Activated CD4-positive, CD25-positive, alpha-beta regulatory T cell (primary cell): ENCODE measurements around the gene CYSTM1.

ENCODE experiments used
- DNase-seq, 4 experiments: peaks; one replicate each; lab custom pipeline; 2025; lab: John Stamatoyannopoulos, UW

The CYSTM1 gene, protein sequence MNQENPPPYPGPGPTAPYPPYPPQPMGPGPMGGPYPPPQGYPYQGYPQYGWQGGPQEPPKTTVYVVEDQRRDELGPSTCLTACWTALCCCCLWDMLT

DNA sequence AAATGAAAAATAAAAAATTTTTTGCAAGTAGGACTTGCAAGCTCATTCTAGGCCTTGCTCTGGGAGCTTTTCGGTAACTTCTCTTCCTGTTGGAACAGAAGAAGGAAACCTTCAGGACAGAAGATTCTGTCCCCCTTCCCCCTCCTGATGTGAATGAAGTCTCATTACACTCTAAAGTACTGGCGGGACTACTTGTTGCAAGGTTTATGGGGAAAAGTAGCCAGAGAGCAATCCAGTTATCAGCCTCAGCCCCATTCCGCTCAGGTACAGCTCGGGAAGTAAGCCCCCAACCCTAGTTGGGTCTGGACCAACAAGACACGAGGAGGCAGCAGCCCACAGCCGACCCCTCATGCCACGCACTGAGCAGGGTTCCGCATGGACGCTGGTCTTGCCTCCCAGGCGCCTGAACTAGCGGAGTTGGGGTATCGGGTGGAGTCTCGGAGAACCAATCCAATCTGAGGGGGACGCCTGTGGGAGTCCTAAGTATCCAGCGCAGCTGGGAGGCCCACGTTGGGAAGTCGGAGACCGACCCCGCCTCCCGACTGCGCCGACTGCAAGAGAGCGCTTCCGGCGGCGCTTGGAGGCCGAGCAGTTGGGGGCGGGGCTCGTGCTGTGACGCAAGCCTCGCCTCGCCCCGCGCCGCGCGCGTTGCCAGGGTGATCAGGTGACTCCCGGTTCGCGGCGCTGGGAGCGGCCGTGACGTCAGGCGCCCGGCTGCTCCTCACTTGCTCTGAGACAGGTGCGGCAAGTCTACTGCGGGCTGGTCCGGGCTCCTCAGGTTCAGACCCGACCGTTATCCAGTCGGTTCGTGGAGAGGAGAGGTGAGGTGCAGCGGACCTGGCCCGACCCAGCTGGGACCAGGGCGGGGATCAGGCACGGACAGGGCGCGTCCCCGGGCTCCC lies at the start of gene CYSTM1:
Gene CYSTM1, plus strand, starts transcription at position 724 of the 902 bp plus-strand sequence. CDS start 19,278 bp downstream, outside the sequence.
- DNase-seq = peak; percentile 78 to 93 (median 88)

DNA sequence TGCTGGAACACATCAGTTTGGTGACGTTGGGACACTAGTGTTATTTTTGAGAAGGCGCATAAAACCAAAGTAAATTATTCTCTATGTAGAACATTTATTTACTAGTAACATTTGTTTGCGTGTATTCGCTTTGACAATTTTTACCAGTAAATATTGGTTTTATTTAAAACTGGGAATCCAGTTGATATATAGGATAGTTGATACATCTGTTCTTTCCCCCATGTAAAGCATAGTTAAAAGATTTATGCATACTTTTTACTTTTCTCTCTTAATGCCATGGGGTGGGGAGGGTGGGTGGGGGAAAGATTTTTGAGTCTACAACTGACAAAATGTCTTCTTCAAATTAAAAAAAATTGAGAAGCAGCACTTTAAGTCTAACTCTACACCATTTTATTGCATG lies 49.4 kb upstream of the CYSTM1 start, which contains the start of gene IGIP:
Gene IGIP, plus strand, starts transcription at position 301 of the 400 bp plus-strand sequence. CDS start 2,540 bp downstream, outside the sequence.
- no peak for DNase-seq

DNA sequence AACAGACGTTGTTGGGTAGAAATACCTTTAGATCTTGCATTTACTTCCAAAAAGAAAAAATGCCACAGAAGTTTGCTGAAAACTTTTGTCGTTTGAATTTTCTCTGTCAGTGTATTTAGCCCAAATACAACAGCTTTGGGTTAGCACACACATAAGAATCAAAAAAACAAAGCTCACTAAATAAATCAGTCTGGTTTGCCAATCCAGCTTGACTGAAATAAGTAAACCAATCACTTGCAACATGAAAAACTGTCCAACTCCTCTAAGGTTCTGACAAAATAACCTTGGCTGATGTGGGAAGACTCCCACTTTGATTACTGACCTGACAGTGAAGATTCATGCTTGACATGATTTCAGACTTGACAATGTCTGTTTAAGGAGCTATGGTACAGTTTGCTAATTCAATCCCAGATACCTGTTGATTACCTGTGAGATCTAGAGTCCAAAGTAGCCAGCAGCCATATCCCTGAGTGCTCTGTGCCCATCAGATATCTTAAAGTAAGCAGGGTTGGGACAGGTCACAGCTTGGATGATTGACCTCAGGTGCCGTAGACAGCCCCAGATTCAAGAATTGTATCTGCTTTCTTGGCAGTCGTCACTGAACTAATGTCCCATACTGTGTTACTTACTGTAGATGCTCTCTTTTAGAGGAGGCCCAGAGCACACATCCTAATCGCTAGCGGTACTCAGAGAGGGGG lies 48.5 kb upstream of the CYSTM1 start:
- DNase-seq = no peak

DNA sequence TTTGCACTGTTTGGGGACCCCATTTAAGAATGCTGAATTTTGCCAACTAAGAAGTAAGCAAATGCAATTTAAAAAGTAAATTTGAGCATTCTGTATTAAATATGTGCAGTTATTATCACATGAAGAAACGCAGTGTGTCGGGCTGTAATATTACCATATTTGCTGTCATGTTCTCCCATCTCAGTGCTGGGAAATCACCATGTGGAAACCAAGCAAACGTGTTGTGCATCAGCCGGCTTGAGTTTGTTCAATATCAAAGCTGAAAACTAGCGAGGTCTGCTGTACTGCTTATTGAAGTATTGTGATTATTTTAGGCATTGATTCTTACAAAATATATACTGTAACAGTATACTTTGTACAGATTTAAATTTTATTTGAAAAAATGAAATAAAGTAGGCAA lies 46.6 kb upstream of the CYSTM1 start:
- no peak for DNase-seq

DNA sequence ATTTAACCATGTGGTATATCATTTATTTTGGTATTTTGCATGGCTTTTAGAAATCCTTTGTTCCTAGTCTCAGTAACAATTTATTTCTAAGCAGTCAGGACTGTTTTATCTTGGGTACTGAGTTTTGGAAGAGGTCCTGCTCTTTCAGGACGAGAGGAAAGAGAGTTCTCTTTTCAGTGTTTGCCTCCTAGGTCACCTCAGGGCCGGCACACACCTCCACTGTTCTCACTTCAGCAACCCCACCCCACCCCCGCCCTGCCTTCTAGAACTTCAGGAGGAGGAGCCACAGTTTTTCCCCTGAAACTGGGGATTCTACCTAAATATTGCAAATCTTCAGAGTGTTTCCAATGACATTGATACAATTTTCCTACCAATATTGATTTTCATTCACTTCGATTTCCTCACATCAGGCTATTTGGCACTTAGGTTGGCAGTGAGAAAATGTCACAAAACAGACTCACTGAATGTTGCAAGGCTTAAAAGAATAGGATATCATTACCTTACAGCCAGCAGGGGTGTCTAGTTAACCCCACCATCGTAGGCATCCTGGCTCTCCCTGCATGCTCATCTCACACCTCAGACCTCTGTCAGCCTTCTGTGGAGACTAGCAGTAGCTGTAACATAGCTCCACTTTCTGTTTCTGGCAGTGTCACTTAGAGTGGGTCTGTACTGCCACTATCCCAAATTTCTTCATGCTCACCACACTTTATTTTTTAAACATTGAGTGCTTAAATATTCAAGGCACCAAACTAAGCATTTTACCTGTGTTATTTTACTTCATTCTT lies 43.8 kb upstream of the CYSTM1 start:
- no peak for DNase-seq

DNA sequence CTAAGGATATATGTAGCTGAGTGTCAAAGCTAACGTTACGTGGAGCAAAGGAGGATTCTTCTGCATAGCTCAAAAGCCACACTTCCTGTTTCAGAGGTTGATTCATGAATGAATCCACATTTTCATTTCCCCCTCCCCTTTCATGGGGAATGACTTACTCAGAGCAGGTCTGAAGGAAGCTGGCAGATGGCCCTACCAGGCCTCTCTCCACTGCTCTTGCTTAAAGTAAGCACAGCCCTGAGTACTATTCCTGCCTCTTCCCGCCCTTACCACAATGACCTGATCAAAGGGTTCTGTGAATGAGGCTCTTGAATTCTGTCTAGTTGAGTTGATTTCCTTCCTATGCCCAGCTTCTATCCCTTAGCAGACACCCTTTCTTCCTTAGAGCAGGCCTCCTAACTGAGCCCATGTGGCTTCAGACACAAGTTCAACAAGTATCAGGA lies 43.0 kb upstream of the CYSTM1 start:
- DNase-seq = no peak

DNA sequence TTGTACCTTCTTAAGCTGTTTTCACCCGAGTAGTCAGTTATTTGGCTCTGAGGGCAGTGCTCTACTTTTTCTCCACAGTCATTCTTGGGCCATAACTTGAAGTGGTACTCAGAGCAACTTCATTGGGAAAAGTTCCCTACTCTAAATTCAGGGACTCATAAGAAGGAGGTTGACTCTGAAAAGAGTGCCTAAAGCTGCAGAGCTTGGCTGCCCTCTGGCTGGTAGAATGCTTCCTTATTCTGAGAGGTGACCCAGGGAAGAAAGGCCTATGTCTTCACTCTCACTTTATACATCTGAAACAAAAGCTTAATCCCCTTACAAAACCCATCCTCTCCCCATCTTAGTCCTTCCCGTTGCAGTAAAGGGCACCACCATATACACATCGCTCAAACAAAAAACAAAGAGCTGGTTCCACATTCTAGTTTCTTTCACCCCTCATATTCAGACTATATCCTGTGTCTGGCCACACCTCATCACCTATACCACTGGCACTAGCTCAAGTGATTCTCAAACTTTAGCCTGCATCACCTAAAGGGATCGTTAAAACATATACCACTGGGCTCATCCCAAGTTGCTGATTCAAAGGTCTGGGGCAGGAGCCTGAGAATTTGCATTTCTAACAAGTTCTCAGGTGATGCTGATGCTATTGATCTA lies 41.3 kb upstream of the CYSTM1 start:
- no peak for DNase-seq

DNA sequence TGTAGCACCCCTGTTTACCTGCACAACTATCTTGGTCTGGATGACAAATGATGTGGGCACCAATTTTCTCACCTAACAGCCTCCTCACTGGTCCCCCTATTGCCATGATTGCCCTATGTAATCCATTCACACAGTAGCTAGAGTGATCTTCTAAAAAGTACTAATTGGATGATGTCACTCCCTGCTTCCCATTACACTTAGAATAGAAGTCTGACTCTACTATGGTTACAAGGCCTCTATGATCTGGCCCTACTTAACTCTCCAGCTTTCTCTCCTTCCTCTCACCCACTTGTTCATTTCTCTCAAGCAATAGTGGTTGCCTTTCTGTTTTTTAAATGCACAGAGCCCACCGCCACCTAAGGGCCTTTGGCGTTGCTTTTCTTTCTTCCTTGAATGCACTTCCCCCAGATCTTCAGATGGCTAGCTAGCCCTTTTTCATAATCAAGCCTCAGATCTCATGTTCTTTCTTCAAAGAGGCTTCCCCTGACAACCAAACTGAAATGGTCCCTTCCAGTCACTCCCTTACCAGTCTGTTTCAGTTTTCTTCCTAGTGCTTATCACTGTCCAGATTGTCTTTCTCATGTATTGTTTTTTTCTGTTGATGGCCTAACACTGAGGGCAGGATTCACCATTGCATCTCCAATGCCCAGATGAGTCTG lies 40.6 kb upstream of the CYSTM1 start:
- no peak for DNase-seq

DNA sequence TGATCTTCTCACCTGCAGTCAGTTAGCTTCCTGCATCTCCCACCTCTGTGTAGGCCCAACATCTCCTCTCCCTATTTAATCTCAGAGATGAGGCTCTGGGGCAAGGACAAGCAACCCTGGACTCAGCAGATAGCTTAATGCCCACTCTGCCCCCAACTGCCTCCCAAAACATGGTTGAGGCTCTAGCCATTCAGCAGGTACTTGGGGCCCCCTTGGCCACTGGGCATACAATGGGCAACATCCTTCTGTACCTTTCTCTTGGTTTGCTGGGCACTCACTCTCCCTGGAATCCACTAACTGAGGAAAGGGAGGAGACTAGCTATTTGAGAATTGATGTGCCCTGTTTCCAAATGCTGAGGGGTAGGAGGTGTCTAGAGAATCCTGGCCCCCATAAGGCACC lies 39.9 kb upstream of the CYSTM1 start:
- no peak for DNase-seq

DNA sequence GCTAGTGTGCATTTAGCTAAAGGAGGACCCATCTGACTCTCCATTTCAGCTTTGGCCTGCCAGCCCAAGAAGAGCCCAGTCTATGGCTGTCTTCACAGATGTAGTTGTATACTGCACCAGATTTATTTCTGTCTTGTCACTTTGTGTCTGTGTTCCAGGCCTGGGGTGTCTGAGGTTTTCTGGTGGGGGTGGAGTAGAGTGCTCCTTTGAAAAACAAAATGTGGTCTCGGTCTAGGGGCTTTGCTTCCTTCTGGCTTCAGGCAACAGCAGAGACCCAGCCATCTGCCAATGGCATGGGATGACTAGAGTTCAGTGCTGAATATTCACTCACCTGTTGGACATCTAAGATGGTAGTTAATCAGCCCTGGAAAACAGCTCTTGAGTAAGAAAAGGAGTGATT lies 38.4 kb upstream of the CYSTM1 start:
- no peak for DNase-seq

DNA sequence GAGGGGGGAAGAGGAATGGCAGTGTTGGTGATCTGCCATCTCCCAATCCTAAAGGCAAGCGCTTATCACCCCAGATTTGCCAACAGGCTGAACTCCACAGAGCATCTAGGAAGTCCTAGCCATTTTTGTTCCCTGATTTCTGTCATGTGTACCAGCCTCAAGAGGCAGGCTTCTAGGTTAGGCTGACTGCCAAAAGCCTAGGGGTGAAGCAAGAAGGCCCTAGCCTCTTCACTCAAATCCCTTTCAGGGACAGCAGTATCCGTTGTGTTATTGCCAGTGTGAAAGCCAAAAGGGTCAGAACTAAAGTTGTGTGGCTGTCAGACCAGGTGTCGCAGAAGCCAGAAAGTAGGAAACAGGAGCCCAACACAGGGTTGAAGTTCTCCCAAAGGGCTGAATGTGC lies 34.6 kb upstream of the CYSTM1 start:
- no peak for DNase-seq

DNA sequence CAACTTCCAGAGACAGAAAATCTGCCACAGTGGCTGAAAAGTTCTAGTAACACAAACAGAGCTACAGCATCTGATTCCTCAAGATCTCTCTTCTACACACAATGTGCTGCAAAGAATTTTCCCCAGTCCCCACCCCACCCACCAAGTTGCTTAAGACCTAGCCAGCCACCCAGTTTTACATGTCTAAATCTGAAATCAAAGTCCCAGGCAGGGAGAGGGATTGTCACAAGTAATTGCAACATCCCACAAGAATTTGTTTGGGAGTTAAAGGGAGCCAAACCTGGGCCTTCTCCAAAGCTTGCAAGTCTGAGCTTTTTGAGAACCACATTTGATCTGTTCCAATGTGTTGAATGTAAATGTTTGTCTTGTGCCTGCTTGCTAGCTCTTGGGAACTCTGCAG lies 33.7 kb upstream of the CYSTM1 start:
- no peak for DNase-seq

DNA sequence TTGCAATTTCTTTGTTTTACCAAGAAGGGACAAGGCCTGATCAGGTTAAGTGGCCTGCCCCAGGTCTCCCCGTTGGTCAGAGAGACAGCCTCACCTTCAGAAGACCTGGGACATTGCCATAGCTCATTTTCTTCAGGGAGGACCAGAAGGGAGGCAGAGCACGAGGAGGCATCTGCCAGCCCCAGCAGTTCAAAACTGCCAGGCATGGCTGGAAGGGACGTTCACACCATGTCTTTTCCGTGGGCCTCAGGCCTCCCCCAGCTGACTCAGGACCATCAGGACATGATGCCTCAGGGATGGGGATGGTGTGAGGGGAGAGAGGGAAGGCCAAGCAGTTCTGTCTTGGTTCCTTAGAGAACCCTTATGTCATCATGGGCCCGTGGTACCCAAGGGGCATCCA lies 32.7 kb upstream of the CYSTM1 start:
- no peak for DNase-seq

DNA sequence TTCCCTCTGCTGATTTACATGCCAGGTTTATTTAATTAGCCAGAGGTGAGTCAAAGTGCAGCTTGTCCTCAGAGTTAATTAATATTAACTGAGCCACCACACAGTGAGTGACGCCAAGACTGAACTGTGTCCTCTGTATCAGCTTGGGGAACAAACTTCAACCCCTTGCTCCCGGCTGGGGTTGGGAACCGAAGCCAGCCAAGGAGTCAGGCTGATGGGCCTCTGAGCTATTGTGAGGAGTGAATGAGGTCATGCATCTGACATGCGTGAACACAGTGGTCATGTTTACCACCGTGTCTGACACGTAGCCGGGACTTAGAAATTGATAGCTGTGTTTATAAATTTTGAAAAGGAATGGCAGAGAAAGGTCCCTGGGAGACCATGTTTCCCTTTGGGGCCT lies 32.1 kb upstream of the CYSTM1 start:
- no peak for DNase-seq

DNA sequence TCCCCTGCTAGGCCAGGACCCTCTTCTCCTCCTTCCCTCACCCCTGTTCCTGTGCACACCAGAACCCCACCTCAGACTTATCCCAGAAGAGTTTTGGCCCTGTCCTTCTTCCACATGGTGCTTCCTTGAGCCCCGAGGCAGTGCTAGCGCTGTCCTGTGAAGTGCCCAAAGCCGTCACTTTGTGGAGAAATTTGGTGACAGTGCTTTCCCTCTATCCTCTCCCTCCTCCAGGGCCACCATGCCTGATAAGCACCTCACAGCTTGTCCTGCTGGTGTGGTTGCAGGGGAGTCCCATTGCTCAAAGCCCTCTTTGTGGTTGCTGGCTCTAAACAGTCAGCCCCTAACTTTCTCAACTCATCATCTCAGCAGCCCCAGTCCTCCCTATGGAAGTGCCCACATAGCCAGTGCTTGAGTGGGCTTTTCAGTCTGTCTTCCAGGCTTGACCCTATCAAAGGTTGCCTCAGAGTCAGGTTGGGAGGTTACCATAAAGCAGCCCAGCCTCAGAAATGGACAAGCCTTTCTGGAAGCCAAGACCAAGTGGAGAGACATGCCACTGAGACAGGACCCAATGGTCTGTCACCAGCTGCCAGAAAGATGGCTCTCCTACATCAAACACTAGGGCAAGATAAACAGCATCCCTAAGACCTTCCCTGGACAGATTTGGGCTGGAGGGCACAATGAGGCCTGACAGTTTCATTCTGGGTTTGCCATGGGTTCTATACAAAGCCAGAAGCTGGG lies 31.3 kb upstream of the CYSTM1 start:
- no peak for DNase-seq

DNA sequence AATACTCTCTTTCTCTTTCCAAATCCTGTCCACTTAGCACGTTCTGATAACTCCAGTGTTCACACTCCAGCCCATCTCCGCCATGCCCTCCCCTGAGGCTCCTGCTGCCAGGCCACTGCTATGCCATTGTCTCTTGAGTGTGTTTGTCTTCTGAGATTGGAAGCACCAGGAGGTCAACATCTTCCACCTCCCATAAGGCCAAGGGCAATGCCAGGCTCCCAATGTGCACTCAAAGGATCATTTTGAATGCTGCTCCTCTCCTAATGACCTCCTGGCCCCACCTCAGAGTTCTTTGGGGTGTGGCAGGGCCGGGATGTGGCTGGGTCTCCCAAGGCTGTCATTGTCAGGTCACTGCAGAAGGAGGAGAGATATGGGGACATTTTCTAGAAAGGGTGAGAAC lies 29.7 kb upstream of the CYSTM1 start:
- DNase-seq = no peak

DNA sequence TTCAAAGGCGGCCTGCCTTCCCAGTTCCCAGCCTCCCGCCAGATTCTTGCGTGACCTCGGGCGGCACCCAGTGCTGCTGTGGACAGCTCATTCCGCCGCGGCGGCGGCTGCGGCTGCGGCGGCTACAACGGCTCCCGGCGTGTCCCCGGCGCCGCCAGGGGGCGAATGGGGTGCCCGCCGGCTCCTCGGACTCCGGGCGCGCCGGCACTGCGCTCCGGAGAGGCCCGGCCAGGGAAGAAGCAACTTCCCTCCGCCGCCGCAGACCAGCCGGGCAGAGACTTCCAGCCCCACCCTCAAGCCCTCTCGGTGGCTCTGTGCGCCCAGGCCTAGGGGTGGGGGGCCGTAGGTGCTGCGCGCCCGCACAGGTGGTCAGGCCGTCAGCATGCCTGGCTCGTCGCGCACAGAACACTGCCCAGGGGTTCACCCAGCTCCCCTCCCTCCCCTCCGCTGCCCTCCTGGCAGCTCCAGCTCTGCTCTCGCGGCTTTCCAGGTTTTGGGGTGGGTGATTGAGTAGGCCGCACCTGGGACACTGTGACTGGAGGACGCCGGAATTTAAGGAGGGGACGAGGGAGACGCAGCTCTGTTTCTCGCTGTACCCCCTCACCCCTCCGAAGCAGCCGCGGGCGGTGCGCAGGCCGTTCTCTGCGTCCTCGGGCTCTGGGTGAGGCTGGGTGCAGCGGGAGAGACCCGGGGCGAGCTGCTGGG lies 29.0 kb upstream of the CYSTM1 start:
- peak in 3 of 4 experiments; percentile 8 to 45 (median 17) for DNase-seq

DNA sequence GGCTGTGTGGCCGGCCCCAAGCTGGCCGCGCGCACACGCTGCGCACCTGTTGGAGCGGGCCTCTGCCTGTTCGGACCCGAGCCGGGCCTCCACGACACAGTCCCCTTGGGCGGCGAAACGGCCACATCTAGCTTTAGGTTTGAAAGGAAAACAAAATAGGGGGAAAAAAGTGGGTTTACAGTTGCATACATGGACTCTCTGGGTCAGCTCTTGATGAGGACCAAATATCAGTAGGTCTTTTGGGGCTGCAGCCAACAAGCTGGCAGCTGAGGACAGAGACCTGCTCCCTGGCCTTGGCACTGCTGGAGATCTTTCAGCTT lies 28.5 kb upstream of the CYSTM1 start:
- DNase-seq = no peak

DNA sequence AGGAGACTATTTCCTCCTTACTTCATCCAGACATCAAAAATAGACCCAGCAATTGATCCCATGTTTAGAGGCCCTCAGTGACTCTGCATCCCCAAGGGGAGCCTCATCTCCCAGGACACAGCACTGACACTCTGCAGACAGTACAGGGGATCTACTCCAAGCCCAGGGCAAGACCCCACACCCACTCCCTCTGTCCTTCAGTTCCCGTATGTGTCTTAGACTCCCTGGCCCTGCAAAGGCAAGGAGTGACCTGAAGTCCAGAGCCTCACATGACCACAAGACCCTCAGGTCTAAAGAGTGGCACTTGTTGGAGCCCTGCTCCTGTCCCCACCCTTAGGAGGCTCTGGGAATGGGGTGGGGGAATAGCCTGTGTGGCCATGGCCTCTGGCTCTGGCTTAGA lies 27.5 kb upstream of the CYSTM1 start:
- no peak for DNase-seq

DNA sequence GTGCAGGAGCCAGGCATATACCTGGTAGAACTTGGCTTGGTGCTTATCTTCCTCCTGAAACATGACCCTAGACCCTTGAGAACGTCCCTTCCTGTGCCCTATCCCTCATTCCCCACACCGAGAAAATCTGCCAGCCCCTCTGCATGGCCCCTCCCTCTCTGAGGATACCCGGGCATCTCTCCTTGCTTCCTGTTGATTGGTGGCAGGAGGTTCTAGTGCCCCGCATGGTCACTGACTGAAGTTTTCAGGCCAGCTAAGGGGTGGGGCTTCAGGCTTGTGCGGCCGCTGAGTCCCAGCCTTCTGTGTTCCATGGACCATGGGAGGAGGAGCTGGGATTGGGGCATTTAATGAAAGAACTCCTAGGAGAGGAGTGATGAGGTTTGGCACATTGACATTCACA lies 26.5 kb upstream of the CYSTM1 start:
- DNase-seq = no peak
